ENCODE results near the gene NSUN2.

- TF ChIP-seq POLR2A (IDR thresholded peaks at IDR 0.05) (no peak), CTCF (IDR thresholded peaks at IDR 0.05) (no peak)
These were observed 22.6 kb upstream of the NSUN2 start for GRCh38 chr5:6655432-6655831.

Data from uterus (tissue), 2 donors.